ENCODE data around the gene ENO2.
A peak's percentile ranks its signal among the peaks of the same experiment; 100 is the strongest.
"Not testable (repeated sequence)": the region's sequence is repeated elsewhere in the genome, so short reads cannot be mapped to it uniquely, and the experiment has no call there.

The ENO2 gene

DNA sequence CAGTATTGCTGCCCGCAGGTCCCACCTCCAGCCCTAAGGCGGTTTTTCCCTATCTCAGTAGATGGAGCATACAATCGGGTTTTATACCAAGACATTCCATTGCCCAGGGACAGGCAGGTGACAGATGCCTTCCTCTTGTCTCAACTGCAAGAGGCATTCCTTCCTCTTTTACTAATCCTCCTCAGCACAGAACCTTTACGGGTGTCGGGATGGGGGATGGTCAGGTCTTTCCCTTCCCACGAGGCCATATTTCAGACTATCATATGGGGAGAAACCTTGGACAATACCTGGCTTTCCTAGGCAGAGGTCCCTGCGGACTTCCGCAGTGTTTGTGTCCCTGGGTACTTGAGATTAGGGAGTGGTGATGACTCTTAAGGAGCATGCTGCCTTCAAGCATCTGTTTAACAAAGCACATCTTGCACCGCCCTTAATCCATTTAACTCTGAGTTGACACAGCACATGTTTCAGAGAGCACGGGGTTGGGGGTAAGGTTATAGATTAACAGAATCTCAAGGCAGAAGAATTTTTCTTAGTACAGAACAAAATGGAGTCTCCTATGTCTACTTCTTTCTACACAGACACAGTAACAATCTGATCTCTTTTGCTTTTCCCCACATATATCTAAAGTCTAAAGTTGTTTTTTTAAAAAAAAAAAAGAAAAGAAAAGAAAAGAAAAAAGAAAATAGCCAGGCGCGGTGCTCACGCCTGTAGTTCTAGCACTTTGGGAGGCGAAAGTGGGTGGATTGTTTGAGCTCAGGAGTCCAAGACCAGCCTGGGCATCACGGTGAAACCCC is 28.0 kb upstream of the ENO2 start:
- DNase-seq (ENCODE audit: low read depth in 2 of 2): not testable (repeated sequence)

DNA sequence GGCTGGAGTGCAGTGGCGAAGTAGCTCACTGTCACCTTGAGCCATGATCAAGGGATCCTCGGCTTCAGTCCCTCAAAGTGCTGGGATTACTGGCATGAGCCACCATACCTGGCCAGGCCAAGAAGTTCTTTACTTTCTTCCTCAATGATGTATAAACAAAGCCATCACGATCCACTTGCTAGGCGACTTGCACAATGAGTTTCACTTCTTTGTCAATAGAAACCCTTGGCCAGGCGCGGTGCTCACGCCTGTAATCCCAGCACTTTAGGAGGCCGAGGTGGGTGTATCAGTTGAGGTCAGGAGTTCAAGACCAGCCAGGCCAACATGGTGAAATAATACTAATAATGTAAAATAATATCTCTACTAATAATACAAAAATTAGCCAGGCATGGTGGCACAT is 26.9 kb upstream of the ENO2 start:
- DNase-seq (ENCODE audit: low read depth in 2 of 2): no peak

DNA sequence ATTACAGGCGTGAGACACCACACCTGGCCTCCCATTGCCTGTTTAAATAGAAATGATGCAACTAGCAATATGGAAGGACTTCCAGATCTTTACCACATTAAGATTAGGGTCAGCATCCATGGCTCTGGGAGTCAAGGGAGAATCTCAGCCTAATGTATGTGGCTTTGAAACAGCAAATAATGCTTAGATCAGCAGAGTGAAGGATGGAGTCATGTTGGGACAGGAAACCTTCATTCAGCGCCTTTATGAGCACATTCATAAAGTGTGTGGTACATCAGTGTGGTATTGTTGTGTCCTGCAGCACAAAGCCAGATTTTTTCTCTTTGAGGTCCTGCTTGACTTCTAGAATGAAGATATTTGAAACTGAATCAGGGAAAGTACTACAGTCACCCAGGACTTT is 26.0 kb upstream of the ENO2 start:
- no peak for DNase-seq (ENCODE audit: low read depth in 2 of 2)

DNA sequence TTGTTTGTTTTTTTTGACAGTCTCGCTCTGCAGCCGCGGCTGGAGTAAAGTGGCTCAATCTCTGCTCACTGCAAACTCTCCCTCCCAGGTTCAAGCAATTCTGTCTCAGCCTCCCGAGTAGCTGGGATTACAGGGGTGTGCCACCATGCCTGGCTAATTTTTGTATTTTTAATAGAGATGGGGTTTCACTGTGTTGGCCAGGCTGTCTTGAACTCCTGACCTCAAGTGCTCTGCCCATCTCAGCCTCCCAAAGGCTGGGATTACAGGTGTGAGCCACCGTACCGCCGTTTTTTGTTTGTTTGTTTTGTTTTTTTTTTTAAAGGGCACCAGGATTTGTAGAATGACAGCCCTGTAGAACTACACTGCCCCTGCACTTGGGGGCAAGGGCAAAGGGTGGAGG is 25.6 kb upstream of the ENO2 start:
- not testable (repeated sequence) for DNase-seq (ENCODE audit: low read depth in 2 of 2)

DNA sequence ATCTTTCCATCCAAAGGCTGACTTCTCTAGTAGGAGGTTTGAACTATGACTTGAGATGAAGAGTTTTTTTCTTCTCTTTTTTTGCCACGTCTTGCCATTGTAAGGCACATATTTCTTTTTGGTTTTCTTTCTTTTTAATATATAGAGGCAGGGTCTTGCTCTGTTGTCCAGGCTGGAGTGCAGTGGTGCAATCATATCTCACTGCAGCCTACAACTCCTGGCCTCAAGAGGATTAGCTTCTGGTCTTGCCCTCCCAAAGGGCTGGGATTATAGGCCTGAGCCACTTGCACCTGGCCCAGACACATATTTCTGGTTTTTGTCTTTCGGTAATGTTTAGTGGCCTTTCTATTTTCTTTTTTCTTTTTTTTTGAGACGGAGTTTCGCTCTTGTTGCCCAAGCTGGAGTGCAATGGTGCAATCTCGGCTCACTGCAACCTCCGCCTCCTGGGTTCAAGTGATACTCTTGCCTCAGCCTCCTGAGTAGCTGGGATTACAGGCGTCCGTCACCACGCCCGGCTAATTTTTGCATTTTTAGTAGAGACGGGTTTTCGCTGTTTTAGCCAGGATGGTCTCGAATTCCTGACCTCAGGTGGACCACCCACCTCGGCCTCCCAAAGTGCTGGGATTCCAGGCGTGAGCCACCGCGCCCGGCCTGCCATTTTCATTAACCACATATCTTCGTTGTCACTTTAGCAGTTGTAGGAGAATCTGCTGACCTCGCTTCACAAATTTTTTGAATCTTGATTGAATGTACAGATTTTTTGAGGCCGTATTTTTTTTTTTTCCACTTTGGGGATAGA is 24.4 kb upstream of the ENO2 start:
- DNase-seq (ENCODE audit: low read depth in 2 of 2): not testable (repeated sequence)

DNA sequence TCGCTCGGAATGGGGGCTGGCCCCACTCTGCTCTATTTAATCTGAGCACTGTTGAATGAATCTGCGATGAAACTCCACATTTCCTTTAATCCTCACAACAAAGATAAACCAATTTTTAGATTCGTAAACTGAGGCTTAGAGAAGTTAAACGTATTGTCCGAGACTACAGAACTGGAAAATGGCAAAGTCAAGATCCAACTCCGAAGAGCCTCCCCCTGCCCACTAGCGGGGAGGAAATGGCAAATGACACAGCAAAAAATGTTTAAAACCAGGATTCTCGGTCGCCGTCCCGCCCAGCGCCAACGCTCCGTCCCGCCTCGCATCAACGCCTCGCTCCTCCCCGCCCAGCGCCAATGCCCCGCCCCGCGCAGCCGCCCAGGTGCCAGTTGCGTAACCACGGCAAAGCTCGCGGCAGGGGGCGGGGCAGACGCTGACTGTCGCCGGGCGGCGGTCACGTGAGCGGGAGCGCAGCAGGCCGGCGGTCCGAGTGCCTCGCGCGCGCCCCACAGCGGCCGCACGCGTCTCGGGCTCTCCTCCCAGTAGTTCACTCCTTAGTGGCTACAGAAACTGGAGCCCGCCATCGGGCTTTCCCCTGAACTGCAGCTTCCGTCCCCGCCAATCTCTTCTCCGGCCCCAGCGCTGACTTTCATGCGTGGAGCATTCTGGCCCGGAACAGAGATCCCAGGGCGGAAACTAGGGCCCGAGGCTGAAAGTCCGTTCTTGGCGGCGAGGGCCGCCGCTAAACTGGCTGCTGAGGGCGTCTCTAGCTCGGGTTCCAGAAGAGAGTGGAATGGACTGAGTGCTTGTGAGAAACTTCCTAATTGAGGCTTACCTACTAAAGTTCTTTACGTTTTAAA is 23.4 kb upstream of the ENO2 start:
- peak; percentile 92 to 93 for DNase-seq (ENCODE audit: low read depth in 2 of 2)

DNA sequence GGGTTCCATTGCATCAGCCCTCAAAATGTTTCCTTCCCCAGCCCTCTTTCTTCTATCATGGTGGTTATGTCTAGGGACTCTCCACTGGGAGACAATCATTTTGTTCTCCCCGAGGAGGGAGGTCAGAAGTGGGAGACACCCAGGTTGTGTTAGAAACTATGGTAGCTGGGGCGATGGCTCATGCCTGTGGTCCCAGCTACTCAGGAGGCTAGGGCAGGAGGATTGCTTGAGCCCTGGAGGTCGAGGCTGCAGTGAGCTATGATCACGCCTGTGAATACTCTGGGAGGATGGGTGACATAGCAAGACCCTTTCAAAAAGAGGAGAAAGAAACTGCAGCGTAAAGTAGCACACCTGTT is 22.8 kb upstream of the ENO2 start:
- no peak for DNase-seq (ENCODE audit: low read depth in 2 of 2)

DNA sequence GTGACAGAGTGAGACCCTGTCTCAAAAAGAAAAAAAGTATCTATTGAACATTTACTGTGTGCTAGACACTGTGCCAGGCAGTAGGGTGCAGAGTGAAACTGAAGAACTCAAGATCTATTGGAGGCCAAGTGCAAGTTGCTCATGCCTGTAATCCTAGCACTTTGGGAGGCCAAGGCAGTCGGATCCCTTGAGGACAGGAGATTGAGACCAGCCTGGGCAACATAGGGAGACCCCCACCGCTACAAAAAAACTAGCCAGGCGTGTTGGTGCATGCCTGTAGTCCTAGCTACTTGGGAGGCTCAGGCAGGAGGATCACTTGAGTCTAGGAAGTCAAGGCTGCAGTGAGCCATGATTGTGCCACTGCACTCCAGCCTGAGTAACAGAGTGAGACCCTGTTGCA is 21.7 kb upstream of the ENO2 start:
- DNase-seq (ENCODE audit: low read depth in 2 of 2): not testable (repeated sequence)

DNA sequence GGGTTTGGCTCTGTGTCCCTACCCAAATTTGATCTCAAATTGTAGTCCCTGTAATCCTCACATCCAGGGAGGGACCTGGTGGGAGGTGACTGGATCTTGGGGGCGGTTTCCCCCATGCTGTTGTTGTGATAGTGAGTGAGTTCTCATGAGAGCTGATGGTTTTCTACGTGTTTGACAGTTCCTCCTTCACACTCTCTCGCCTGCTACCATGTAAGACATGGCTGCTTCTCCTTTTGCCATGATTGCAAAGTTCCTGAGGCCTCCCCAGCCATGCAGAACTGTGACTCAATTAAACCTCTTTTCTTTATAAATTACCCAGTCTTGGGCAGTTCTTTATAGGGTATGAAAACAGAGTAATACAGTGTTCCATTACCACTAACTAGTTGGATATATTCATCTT is 20.1 kb upstream of the ENO2 start:
- DNase-seq (ENCODE audit: low read depth in 2 of 2): no peak

DNA sequence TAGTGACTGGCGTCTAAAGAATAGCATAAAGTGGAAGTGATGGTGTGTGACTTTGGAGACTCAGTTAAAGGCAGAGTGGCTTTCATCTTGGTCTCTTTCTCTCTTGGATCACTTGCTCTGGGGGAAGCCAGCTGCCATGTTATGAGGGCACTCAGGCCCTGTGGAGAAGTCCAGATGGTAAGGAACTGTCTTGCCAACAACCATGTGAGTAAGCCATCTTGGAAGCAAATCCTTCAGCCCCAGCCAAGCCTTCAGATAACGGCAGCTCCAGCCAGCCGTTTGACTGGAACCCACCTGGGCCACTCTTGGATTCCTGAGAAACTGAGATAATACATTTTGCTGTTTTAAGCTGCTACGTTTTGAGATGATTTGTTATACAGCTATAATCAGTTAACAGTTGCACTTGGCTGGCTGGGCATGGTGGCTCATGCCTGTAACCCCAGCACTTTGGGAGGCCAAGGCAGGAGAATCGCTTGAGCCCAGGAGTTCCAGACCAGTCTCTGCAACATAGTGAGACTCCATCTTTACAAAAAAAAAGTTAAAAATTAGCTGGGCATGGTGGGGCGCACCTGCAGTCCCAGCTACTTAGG is 17.4 kb upstream of the ENO2 start:
- no peak for DNase-seq (ENCODE audit: low read depth in 2 of 2)

DNA sequence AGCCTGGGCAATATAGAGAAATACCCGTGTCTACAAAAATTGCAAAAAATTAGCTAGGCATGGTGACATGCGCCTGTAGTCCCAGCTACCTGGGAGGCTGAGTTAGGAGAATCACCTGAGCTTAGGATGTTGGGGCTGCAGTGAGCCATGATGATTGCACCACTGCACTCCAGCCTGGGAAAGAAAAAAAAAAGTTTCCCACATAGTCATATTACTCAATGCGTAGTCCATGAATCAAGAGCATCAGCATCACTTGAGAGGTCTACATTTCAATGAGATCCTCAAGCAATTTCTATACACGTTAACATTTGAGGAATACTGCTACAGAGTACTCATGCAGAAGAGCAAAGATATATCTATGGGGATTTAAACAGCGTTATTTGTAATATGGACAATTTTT is 15.0 kb upstream of the ENO2 start:
- DNase-seq (ENCODE audit: low read depth in 2 of 2): no peak

DNA sequence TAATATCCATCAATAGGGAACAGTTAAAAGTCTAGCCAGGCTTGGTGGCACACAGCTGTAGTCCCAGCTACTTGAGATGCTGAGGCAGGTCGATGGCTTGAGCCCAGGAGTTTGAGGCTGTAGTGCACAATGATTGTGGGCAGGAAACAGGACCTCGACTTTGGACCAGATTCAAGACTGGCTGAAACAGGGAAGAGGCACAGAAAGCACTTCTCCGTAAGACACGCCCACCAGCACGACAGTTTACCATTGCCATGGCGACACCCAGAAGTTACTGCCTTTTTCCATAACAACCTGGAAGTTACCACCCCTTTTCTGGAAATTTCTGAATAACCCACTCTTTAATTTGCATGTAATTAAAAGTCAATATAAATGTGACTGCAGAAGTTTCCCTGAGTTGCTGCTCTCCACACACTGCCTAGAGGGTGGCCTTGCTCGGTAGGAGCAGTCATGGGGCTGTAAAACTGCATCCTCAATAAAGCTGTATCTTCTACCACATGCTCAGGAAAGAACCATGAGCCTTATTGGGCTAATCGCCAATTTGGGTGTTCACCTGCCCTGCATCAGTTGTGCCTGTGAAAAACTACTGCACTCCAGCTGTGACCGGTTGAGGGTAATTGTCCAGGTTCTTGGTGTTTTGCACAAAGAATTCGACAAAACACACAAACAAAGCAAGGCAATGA is 14.4 kb upstream of the ENO2 start:
- DNase-seq (ENCODE audit: low read depth in 2 of 2): no peak

DNA sequence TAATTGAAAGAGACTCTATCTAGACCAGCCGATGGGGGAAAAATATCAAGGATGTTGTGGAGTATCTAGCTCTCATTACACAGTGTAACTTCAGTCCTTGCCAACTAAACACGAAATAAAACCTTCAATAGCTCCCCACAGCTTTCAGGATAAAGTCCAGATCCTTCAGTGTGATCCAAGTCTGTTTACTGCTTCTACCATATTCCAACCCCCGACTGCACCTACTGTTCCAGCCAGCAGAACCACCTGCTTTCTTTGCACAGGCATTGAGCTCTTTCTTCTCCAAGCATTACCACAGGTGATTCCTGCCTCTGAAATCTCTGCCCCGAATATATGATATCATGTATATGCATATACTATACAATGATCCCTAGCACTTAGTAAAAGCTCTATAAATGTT is 11.9 kb upstream of the ENO2 start:
- DNase-seq (ENCODE audit: low read depth in 2 of 2): no peak

DNA sequence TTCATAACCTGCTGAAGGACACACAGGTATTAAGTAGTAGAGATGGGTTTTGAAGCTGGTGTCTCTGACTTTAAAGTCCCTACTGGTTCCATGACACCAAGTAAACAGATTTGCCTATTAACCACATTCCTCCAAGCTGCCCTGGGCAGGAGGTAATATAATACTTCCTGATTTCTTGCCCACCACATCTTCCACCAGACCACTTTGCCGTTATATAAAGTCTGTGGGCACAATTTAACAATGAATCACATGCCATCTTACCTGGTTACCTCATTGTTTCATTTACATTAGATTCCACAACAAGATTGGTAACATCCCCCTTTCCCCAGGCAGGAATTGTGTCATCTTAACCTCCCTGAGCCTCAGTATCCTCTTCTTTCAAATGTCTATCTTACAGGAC is 10.7 kb upstream of the ENO2 start:
- DNase-seq (ENCODE audit: low read depth in 2 of 2): no peak

DNA sequence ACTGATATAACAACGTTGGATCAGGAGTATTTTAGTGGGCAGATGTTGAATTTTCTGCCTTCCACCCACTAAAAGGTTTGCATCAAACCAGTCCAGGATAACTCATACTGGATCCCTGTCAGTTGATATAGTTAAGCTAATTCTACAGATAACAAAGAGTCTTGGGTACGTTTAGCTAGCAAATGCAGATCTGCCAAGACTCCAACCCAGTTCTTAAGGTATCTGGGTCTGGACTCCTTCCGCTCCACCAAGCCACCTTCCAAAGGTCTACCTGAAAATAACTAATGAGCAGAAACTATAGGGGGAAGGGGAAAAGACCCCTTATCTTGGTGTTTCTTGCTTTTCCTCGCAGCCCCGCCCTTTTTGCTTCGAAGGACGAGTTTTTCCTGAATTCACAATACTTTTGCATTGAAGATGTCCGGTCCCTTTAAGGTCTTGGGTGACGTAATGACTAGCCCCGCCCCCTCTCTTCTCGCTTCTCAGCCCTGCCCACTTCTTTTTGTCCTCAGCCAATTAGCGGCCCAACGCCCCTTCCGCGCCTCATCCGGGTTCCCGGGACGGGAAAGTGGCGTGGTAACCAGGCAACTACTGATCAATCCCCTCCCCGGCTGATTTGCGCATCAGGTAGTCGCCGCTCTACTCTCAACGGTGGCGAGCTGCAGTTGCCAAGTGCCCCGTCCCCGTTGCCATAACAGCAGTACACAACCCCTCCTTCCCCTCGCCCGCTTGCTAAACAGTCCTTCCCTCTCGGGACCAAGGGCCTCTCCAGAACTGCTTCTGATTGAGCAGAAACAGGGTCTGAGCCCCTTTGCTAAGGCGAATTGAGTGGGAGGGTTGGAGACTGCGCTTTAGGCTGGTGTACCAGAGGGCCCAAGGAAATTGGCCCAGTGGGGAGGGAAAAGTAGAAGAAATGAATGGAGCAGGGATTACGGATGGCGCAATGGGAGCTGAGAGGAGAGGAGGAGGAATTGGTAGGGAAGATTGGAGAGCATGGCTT is 9.8 kb upstream of the ENO2 start, which contains the start of gene LRRC23:
LRRC23 (plus strand) TSS at position 543 of the 997 bp plus-strand sequence. CDS start 812 bp downstream, outside the sequence.
- peak; percentile 83 to 89 for DNase-seq (ENCODE audit: low read depth in 2 of 2)

DNA sequence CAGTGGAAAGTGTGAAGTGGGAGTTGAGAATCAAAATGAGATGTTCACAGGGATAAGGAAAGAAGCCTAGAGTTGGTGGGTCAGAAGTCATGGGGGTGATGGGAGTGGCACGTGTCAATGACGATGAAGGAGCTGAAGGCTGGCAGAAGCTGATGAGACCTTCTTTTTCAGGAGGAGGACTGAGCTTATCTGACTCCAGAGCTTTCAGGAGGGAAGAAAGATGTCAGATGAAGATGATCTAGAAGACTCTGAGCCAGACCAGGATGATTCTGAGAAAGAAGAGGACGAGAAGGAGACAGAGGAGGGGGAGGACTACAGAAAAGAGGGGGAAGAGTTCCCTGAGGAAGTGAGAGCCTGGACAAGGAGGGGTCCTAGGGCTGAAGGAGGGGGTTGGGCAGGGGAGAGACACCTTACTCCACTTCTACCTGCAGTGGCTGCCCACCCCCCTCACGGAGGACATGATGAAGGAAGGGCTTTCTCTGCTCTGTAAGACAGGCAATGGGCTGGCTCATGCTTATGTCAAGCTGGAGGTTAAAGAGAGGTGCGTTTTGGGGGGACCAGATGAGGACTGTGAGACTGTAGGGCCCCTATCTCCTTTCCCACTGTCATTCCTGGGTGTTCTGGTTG is 8.9 kb upstream of the ENO2 start:
- DNase-seq (ENCODE audit: low read depth in 2 of 2): no peak

DNA sequence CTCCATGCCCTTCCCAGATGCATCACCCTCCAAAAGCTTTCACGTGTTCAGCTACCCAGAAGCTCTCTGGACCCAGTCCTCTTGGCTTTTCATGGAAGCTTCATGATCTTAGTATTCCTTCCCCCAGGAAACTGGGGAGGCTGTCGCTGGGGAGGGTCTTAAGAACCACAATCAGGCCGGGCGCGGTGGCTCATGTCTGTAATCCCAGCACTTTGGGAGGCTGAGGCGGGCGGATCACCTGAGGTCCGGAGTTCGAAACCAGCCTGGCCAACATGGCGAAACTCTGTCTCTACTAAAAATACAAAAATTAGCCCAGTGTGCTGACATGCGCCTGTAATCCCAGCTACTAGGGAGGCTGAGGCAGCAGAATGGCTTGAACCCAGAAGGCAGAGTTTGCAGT is 6.2 kb upstream of the ENO2 start:
- not testable (repeated sequence) for DNase-seq (ENCODE audit: low read depth in 2 of 2)

DNA sequence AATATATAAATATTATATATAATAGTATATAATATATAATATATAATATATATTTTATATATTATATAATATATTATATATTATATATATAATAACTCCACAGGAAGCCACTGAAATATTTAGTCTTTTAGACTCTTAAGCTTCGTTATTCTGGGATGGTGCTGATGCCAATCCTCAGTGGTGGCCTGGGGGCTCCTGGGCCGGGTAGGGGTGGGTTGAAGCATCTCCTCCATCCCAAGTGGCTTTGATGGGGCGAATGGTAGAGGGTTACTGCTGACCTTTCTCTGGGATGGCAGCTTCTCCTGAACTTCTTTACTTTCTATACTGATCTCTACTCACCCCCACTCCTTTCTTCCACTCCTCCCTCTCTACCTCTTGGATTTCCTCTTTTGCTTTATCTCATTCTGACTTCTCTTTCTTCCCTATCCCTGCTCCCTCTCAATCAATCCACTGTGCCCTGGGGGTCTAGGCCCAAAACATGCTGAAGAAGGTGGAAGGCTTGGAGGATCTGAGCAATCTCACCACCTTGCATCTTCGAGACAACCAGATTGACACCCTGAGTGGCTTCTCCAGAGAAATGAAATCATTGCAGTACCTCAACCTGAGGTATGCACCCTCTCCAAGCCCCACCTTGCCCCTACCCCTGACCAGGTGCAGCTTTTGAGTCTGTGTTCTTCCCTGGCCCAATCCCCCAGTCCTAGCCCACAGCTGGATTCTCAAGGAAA is 4.8 kb upstream of the ENO2 start:
- no peak for DNase-seq (ENCODE audit: low read depth in 2 of 2)

Measured in fibroblast of skin of left biceps (primary cell).